ENCODE data around the gene CSDE1. TPM values are rescaled to one million over a fixed set of nuclear protein-coding genes. Genes with fewer than 3 reads are reported as not detected.

CSDE1 gene
- total and polyA plus RNA-seq, 2 donors (not counting 3 experiments of a cell fraction or from before 2014, with no cell fraction given): 129 to 492 TPM

DNA sequence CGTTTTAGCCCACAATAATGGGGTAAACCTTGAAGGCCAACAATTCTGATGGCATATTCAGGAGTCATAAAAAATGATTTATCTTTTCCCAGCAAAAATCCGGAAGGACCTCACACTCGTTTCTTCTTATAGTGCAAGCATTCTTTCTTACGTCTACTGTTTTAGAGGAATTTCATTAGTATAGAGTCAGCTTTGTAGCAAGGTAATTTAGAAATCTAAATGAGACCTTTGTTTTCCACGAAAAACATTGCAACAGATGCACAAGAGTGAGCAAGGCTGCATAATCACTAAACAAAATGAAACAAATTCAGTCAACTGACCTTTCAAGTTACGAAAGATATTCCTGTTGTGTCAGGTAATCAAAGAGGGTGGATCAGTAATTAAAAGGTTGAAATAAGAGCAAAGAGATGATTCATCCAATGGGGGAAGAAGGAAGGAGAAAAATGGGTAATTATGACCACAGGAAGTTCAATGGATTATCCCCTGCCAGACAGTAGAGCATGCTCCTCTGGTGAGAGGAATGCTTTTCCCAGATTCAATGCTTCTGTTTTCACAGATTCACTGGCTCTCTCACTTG lies 560 bp upstream of the CSDE1 start:
- no peaks in the 10 kb centered on the region for H3K9me3 ChIP-seq (replicated peaks; ENCODE audit: control insufficient read depth, insufficient read depth, low read length)
- TF ChIP-seq MYC (IDR thresholded peaks at IDR 0.05; ENCODE audit: low read depth, low read length) (no peak), JUN (IDR thresholded peaks at IDR 0.05; ENCODE audit: borderline replicate concordance, insufficient read depth, insufficient read length, low read depth) (peak; percentile 7), FOS (IDR thresholded peaks at IDR 0.05; ENCODE audit: borderline replicate concordance, insufficient read depth, low read length) (peak; percentile 39), CTCF (IDR thresholded peaks at IDR 0.05; ENCODE audit: extremely low read depth in 1 of 2, insufficient read depth in 1 of 2, low read depth in 1 of 2, low read length in 2 of 2) (no peak), EZH2 (IDR thresholded peaks at IDR 0.05; ENCODE audit: borderline replicate concordance, low read depth, low read length, severe bottlenecking) (no peak)
- CTCF ChIA-PET: interaction anchor here (1.4 kb wide), 1 partner anchor 15 kb away, joined by 3 read pairs; no protein-coding TSS in a partner anchor
- H3K36me3 ChIP-seq (ENCODE audit: control insufficient read depth in 2 of 2, extremely low read depth in 1 of 2, insufficient read depth in 2 of 2, low read length in 2 of 2): no peaks in the 10 kb centered on the region
- dilution Hi-C loops (cut with MboI; ENCODE audit: extremely low pct_ligation_motif_present, low sequenced_read_pairs): no loop called here
- H3K4me1 ChIP-seq (ENCODE audit: control insufficient read depth, extremely low read depth, insufficient read depth, low read length): peaks cover 28% of the 10 kb centered on the region
- POLR2A ChIA-PET: no interaction called here
- H3K79me2 ChIP-seq (ENCODE audit: control insufficient read depth, insufficient read depth, low read length): peaks cover 43% of the 10 kb centered on the region
- DNase-seq (ENCODE audit: low read depth, low spot score): no peak
- no peaks in the 10 kb centered on the region for H3K27me3 ChIP-seq (ENCODE audit: control insufficient read depth in 2 of 2, insufficient read depth in 2 of 2, low read length in 2 of 2)
- TSS peak; percentile 70 for BruUV-seq (replicated peaks)
- peaks cover 16% of the 10 kb centered on the region for H4K20me1 ChIP-seq (replicated peaks; ENCODE audit: control insufficient read depth, extremely low read depth, insufficient read depth, low read length)
- peak overlapping the region in 2 of 3 experiments; percentile 91 to 93 for H3K4me3 ChIP-seq (replicated peaks in 1 of 3; ENCODE audit: insufficient read depth in 1 of 3, low read depth in 1 of 3, low read length in 3 of 3)
- H2AFZ ChIP-seq (ENCODE audit: low read depth, low read length): peak overlapping the region; percentile 67
- no peaks in the 10 kb centered on the region for H3K9me1 ChIP-seq (replicated peaks; ENCODE audit: control insufficient read depth, extremely low read depth, insufficient read depth, low read length)
- peak overlapping the region; percentile 85 for H3K4me2 ChIP-seq (ENCODE audit: insufficient read depth, low read length)
- FAIRE-seq: peak; percentile 18
- H3K27ac ChIP-seq (ENCODE audit: insufficient read depth, low read depth, low read length): peak overlapping the region; percentile 98
- intact Hi-C loops (cut with micrococcal nuclease): loop anchor here (5.0 to 10.0 kb wide), 4 partner anchors 246 to 1619 kb away; partner anchors contain the start of genes MAGI3 and TRIM33
- H3K9ac ChIP-seq (replicated peaks; ENCODE audit: extremely low read depth, insufficient read depth, low read length): peak overlapping the region; percentile 100

Data from endothelial cell of umbilical vein (primary cell).